Measurements from ENCODE around the gene CDK8.

- TF ChIP-seq CTCF (conservative IDR thresholded peaks at IDR 0.05; ENCODE audit: low read depth, low read length) (no peak), EZH2 (IDR thresholded peaks at IDR 0.05; ENCODE audit: low read length, unreplicated experiment) (no peak)
These were observed 8.2 kb downstream of the CDK8 start for GRCh38 chr13:26262156-26262555.

All from PC-3 (cell line).